OCI-LY3 (cell line): ENCODE data around the gene IL1B.

Experiments
- H2AFZ ChIP-seq: fragments of 200-600, 300-600 bp; shearing (Covaris generic); 2 replicates; pipeline ENCODE4 v1.6.0; 2014; ENCODE audit warnings: antibody characterized with exemption, low read depth, low read length
- H3K27ac ChIP-seq: fragments of 200-600, 300-600 bp; sonication (generic); 2 replicates; pipeline ENCODE4 v1.5.1; 2014; ENCODE audit warnings: mild to moderate bottlenecking, low read length, moderate library complexity, mixed read lengths
- H3K27me3 ChIP-seq: fragments of 200-600, 300-600 bp; sonication (generic); 2 replicates; pipeline ENCODE4 v1.6.1; 2014; ENCODE audit warnings: low read depth, low read length, mixed read lengths
- H3K36me3 ChIP-seq: fragments of 200-600, 300-600 bp; sonication (generic); replicated peaks from 2 replicates; pipeline ENCODE3; 2014; ENCODE audit warnings: low read depth, low read length, mixed read lengths
- H3K4me1 ChIP-seq: fragments of 300-600, 200-600 bp; sonication (generic); 2 replicates; pipeline ENCODE4 v1.6.1; 2014; ENCODE audit warnings: low read length, mixed read lengths
- H3K4me2 ChIP-seq: fragments of 200-600, 300-600 bp; sonication (generic); 2 replicates; pipeline ENCODE4 v1.6.1; 2014; ENCODE audit warnings: low read length, mixed read lengths
- H3K4me3 ChIP-seq: fragments of 300-600, 200-600 bp; sonication (generic); 2 replicates; pipeline ENCODE4 v1.5.1; 2014; ENCODE audit warnings: antibody characterized with exemption, mild to moderate bottlenecking, low read length, moderate library complexity
- H3K79me2 ChIP-seq: fragments of 300-600, 200-600 bp; shearing (Covaris generic); 2 replicates; pipeline ENCODE4 v1.6.1; 2014; ENCODE audit warnings: mild to moderate bottlenecking, low read length, mixed read lengths
- H3K9ac ChIP-seq: fragments of 300-600, 200-600 bp; shearing (Covaris generic); 2 replicates; pipeline ENCODE4 v1.6.0; 2014; ENCODE audit warnings: mild to moderate bottlenecking, low read length, moderate library complexity
- H3K9me3 ChIP-seq: fragments of 200-600, 300-600 bp; shearing (Covaris generic); 2 replicates; pipeline ENCODE4 v1.6.1; 2014; ENCODE audit warnings: low read length, mixed read lengths; ENCODE audit not compliant: insufficient read depth
- H4K20me1 ChIP-seq: fragments of 200-600, 300-600 bp; sonication (generic); 2 replicates; pipeline ENCODE4 v1.6.1; 2016; ENCODE audit warnings: low read length, mixed read lengths; ENCODE audit not compliant: insufficient read depth
- CTCF ChIP-seq: fragments of 200-600, 300-600 bp; sonication (generic); IDR thresholded peaks from 2 replicates; pipeline ENCODE4 v1.5.1; 2014; ENCODE audit warnings: antibody characterized with exemption, low read length, low read depth
- EZH2phosphoT487 ChIP-seq: fragments of 200-600 bp; shearing (Covaris generic); IDR thresholded peaks from 2 replicates; pipeline ENCODE4 v1.6.1; 2018; ENCODE audit warnings: antibody characterized with exemption, mixed run types, low read depth

IL1B gene

GRCh38 chr2:112829101-112829960 is 7.2 kb downstream of the IL1B start:
- Histone ChIP-seq H4K20me1 (no peaks in the 10 kb centered on the region), H2AFZ (no peak overlapping the region), H3K79me2 (no peaks in the 10 kb centered on the region), H3K27me3 (no peaks in the 10 kb centered on the region), H3K36me3 (no peaks in the 10 kb centered on the region), H3K4me2 (no peak overlapping the region), H3K27ac (no peak overlapping the region), H3K4me3 (no peak overlapping the region), H3K9ac (no peak overlapping the region), H3K4me1 (peaks cover 3% of the 10 kb centered on the region; the same call in 1 of the 2 replicates), H3K9me3 (no peaks in the 10 kb centered on the region)
- TF ChIP-seq EZH2phosphoT487 (no peak), CTCF (no peak)

GRCh38 chr2:112828251-112828691 is 8.3 kb downstream of the IL1B start:
- H3K4me3 ChIP-seq, result no peak overlapping the region
- no peaks in the 10 kb centered on the region for H3K36me3 ChIP-seq
- no peaks in the 10 kb centered on the region for H3K9me3 ChIP-seq
- H2AFZ ChIP-seq, result no peak overlapping the region
- no peak overlapping the region for H3K27ac ChIP-seq
- no peaks in the 10 kb centered on the region for H3K27me3 ChIP-seq
- no peak overlapping the region for H3K4me2 ChIP-seq
- peaks cover 3% of the 10 kb centered on the region; the same call in 1 of the 2 replicates for H3K4me1 ChIP-seq
- no peaks in the 10 kb centered on the region for H3K79me2 ChIP-seq
- no peak overlapping the region for H3K9ac ChIP-seq
- no peaks in the 10 kb centered on the region for H4K20me1 ChIP-seq
- TF ChIP-seq CTCF (no peak), EZH2phosphoT487 (no peak)

GRCh38 chr2:112827604-112828185 is 8.9 kb downstream of the IL1B start:
- Histone ChIP-seq H3K9ac (no peak overlapping the region), H3K4me3 (no peak overlapping the region), H3K79me2 (no peaks in the 10 kb centered on the region), H3K27ac (no peak overlapping the region), H3K9me3 (no peaks in the 10 kb centered on the region), H3K27me3 (no peaks in the 10 kb centered on the region), H2AFZ (no peak overlapping the region), H3K4me1 (peaks cover 3% of the 10 kb centered on the region; the same call in 1 of the 2 replicates), H3K36me3 (no peaks in the 10 kb centered on the region), H3K4me2 (no peak overlapping the region), H4K20me1 (no peaks in the 10 kb centered on the region)
- TF ChIP-seq CTCF (no peak), EZH2phosphoT487 (no peak)

GRCh38 chr2:112827009-112827408 is 9.6 kb downstream of the IL1B start:
- no peak overlapping the region for H3K9ac ChIP-seq
- no peak overlapping the region for H3K4me3 ChIP-seq
- no peaks in the 10 kb centered on the region for H3K9me3 ChIP-seq
- no peaks in the 10 kb centered on the region for H3K79me2 ChIP-seq
- no peaks in the 10 kb centered on the region for H4K20me1 ChIP-seq
- H2AFZ ChIP-seq, result no peak overlapping the region
- no peak overlapping the region for H3K27ac ChIP-seq
- H3K4me1 ChIP-seq, result peaks cover 3% of the 10 kb centered on the region; the same call in 1 of the 2 replicates
- no peak for TF ChIP-seq EZH2phosphoT487
- TF ChIP-seq CTCF, result no peak
- no peaks in the 10 kb centered on the region for H3K27me3 ChIP-seq
- H3K36me3 ChIP-seq, result no peaks in the 10 kb centered on the region
- no peak overlapping the region for H3K4me2 ChIP-seq
